HCT116 (cell line): ENCODE measurements around the gene SERINC5. TPM values are rescaled to one million over a fixed set of nuclear protein-coding genes. Genes with fewer than 3 reads are reported as not detected.

ENCODE experiments used
- ATAC-seq: fragments of 200-7000 bp; cut with Tn5 transposase; 2 replicates; pipeline ENCODE4 v1.9.1; 2020; ENCODE audit warnings: mild to moderate bottlenecking, moderate library complexity
- BruUV-seq: library from RNA; stranded (reverse); fragments of 400-500 nt; replicated peaks from 2 replicates; lab custom pipeline; 2021; lab: Mats Ljungman, UMichigan
- CTCF ChIA-PET: fragments of 300-600 bp; sonication (Branson Sonifier 250); formaldehyde crosslinking; loops from one replicate; lab custom pipeline; 2021; ENCODE audit warnings: antibody characterized with exemption; lab: Charles Lee
- POLR2A ChIA-PET: fragments of 300-600, 350-600 bp; sonication (Branson Sonifier 250); formaldehyde crosslinking; loops from one replicate; lab custom pipeline; 2021; ENCODE audit warnings: antibody characterized with exemption; lab: Charles Lee
- RAD21 ChIA-PET, 2 experiments: fragments of 300-600 bp; sonication (Branson Sonifier 250); formaldehyde crosslinking; loops; one replicate each; lab custom pipeline; 2023; ENCODE audit warnings: low total read pairs in 2 of 2; ENCODE audit not compliant: uncharacterized antibody in 2 of 2, unreplicated experiment in 2 of 2, low non-redundant PET in 1 of 2; lab: Charles Lee
- DNase-seq: peaks from one replicate; pipeline ENCODE4 v3.0.0-alpha.2; 2010; ENCODE audit warnings: low read depth, low spot score
- H2AFZ ChIP-seq: fragments of 200-600 bp; shearing (Covaris generic), sonication (generic); 2 replicates; pipeline ENCODE4 v1.6.1; 2017; ENCODE audit warnings: low read depth, mixed run types, mixed read lengths, antibody characterized with exemption, low read length; ENCODE audit not compliant: poor library complexity, severe bottlenecking
- H3K27ac ChIP-seq: 2 replicates; pipeline ENCODE4 v1.5.1; 2012; ENCODE audit warnings: low read depth, low read length
- H3K27me3 ChIP-seq: fragments of 200-600 bp; sonication (generic); 2 replicates; pipeline ENCODE4 v1.6.1; 2016; ENCODE audit warnings: mixed run types, low read length, mixed read lengths; ENCODE audit not compliant: insufficient read depth
- H3K36me3 ChIP-seq, 2 experiments: fragments of 200-500 bp in 1 of 2; fragments of 200-600 bp in 1 of 2; sonication (Bioruptor generic) in 1 of 2; sonication (generic) in 1 of 2; 2 replicates each; pipeline versions ENCODE4 v1.5.1 to v1.6.1; 2014 to 2016; ENCODE audit warnings: low read length in 2 of 2, inconsistent platforms in 1 of 2, mixed read lengths in 1 of 2, mixed run types in 1 of 2; ENCODE audit not compliant: insufficient read depth in 2 of 2, control insufficient read depth in 1 of 2
- H3K4me1 ChIP-seq, 2 experiments: fragments of 200-600 bp in 1 of 2; sonication (generic) in 1 of 2; 2 replicates each; pipeline versions ENCODE4 v1.5.1 to v1.6.1; 2012 to 2017; ENCODE audit warnings: low read length in 2 of 2, inconsistent platforms in 1 of 2, mild to moderate bottlenecking in 1 of 2, mixed read lengths in 1 of 2, mixed run types in 1 of 2, moderate library complexity in 1 of 2; ENCODE audit not compliant: insufficient read depth in 2 of 2, control insufficient read depth in 1 of 2
- H3K4me2 ChIP-seq: fragments of 200-600 bp; sonication (generic); 2 replicates; pipeline ENCODE4 v1.6.1; 2017; ENCODE audit warnings: mixed run types, low read length, mixed read lengths
- H3K4me3 ChIP-seq, 2 experiments: fragments of 200-600 bp in 1 of 2; sonication (generic) in 1 of 2; replicated peaks in 1 of 2; 2 replicates each; pipeline ENCODE4 v1.5.1; 2011 to 2016; ENCODE audit warnings: low read length in 2 of 2, control low read depth in 1 of 2, low read depth in 1 of 2, mild to moderate bottlenecking in 1 of 2, mixed read lengths in 1 of 2, mixed run types in 1 of 2
- H3K79me2 ChIP-seq: fragments of 200-600 bp; sonication (generic); 2 replicates; pipeline ENCODE4 v1.6.1; 2017; ENCODE audit warnings: mild to moderate bottlenecking, mixed run types, low read length, moderate library complexity, mixed read lengths; ENCODE audit not compliant: insufficient read depth
- H3K9ac ChIP-seq: fragments of 200-600 bp; sonication (generic); 2 replicates; pipeline ENCODE4 v1.6.1; 2016; ENCODE audit warnings: low read length, mixed read lengths
- H3K9me2 ChIP-seq: fragments of 200-600 bp; sonication (generic), shearing (Covaris generic); 2 replicates; pipeline ENCODE4 v1.6.1; 2017; ENCODE audit warnings: mixed run types, mild to moderate bottlenecking, moderate library complexity; ENCODE audit not compliant: insufficient read depth
- H3K9me3 ChIP-seq, 2 experiments: fragments of 200-500 bp in 1 of 2; fragments of 200-600 bp in 1 of 2; sonication (Bioruptor generic) in 1 of 2; sonication (generic) in 1 of 2; 2 replicates each; pipeline ENCODE4 v1.6.1; 2014 to 2017; ENCODE audit warnings: low read length in 2 of 2, mixed read lengths in 2 of 2, inconsistent platforms in 1 of 2, low read depth in 1 of 2, mild to moderate bottlenecking in 1 of 2, mixed run types in 1 of 2, moderate library complexity in 1 of 2; ENCODE audit not compliant: control insufficient read depth in 1 of 2, insufficient read depth in 1 of 2
- H4K20me1 ChIP-seq: fragments of 200-600 bp; sonication (generic), shearing (Covaris generic); 2 replicates; pipeline ENCODE4 v1.6.1; 2017; ENCODE audit warnings: mixed run types, mild to moderate bottlenecking, moderate library complexity; ENCODE audit not compliant: insufficient read depth
- ATF3 ChIP-seq: IDR thresholded peaks from 2 replicates; pipeline ENCODE4 v1.6.1; 2012
- CBX3 ChIP-seq: IDR thresholded peaks from 2 replicates; pipeline ENCODE4 v1.6.1; 2012; ENCODE audit warnings: low read depth
- CEBPB ChIP-seq: IDR thresholded peaks from 2 replicates; pipeline ENCODE4 v1.6.1; 2012; ENCODE audit warnings: low read depth
- ELF1 ChIP-seq: IDR thresholded peaks from 2 replicates; pipeline ENCODE4 v1.6.1; 2012; ENCODE audit warnings: low read depth, borderline replicate concordance
- EZH2 ChIP-seq: fragments of 200-600 bp; sonication (generic); IDR thresholded peaks from 2 replicates; pipeline ENCODE4 v1.6.1; 2017; ENCODE audit warnings: antibody characterized with exemption, mixed run types
- EZH2phosphoT487 ChIP-seq: fragments of 200-600 bp; IDR thresholded peaks from 2 replicates; pipeline ENCODE4 v1.6.1; 2018; ENCODE audit warnings: antibody characterized with exemption, borderline replicate concordance
- FOSL1 ChIP-seq: IDR thresholded peaks from 2 replicates; pipeline ENCODE4 v1.6.1; 2012; ENCODE audit warnings: low read depth
- JUND ChIP-seq: IDR thresholded peaks from 2 replicates; pipeline ENCODE4 v1.6.1; 2012
- MAX ChIP-seq: IDR thresholded peaks from 2 replicates; pipeline ENCODE4 v1.6.1; 2012
- POLR2AphosphoS5 ChIP-seq: IDR thresholded peaks from 2 replicates; pipeline ENCODE4 v1.6.1; 2011; ENCODE audit warnings: mild to moderate bottlenecking, low read depth, low read length, moderate library complexity
- REST ChIP-seq: IDR thresholded peaks from 2 replicates; pipeline ENCODE4 v1.6.1; 2012; ENCODE audit warnings: low read depth
- SIN3A ChIP-seq: IDR thresholded peaks from 2 replicates; pipeline ENCODE4 v1.6.1; 2012; ENCODE audit warnings: low read depth
- SP1 ChIP-seq: IDR thresholded peaks from 2 replicates; pipeline ENCODE4 v1.6.1; 2012; ENCODE audit warnings: low read depth
- SRF ChIP-seq: IDR thresholded peaks from 2 replicates; pipeline ENCODE4 v1.6.1; 2012; ENCODE audit warnings: low read depth
- TCF7L2 ChIP-seq: IDR thresholded peaks from 2 replicates; pipeline ENCODE4 v1.7.0; 2011; ENCODE audit warnings: borderline replicate concordance, inconsistent platforms; ENCODE audit not compliant: insufficient read depth, insufficient read length; ENCODE audit errors: extremely low read depth
- YY1 ChIP-seq: IDR thresholded peaks from 2 replicates; pipeline ENCODE4 v1.6.1; 2011; ENCODE audit warnings: low read length, low read depth, moderate library complexity, mild to moderate bottlenecking; ENCODE audit not compliant: insufficient replicate concordance; ENCODE audit errors: extremely low read depth
- ZBTB33 ChIP-seq: IDR thresholded peaks from 2 replicates; pipeline ENCODE4 v1.6.1; 2011; ENCODE audit warnings: mild to moderate bottlenecking, low read length, moderate library complexity; ENCODE audit not compliant: insufficient replicate concordance; ENCODE audit errors: extremely low read depth
- ZFX ChIP-seq: fragments of 450-650 bp; IDR thresholded peaks from 2 replicates; pipeline ENCODE4 v1.6.1; 2017
- ZNF274 ChIP-seq: fragments of 200-500 bp; sonication (Bioruptor generic); IDR thresholded peaks from 2 replicates; pipeline ENCODE4 v1.6.1; 2014; ENCODE audit warnings: mild to moderate bottlenecking, low read depth, low read length, inconsistent platforms
- intact Hi-C: fragments of 100-400 bp; cut with micrococcal nuclease; formaldehyde crosslinking; loops from 2 replicates; pipeline ENCODE4 v1.10.0; 2022
- total RNA-seq: library from RNA; stranded (reverse); gene quantifications from one replicate; pipeline ENCODE4 v1.2.1, GENCODE V29; 2021; ENCODE audit not compliant: unreplicated experiment

Gene SERINC5
- total RNA-seq, 1 experiment from 2014 or later: 39.3 TPM

- Histone ChIP-seq H3K4me3 (no peak overlapping the region), H3K9ac (no peak overlapping the region), H3K79me2 (no peaks in the 10 kb centered on the region), H3K4me2 (no peak overlapping the region), H3K36me3 (no peaks in the 10 kb centered on the region), H3K9me3 (no peaks in the 10 kb centered on the region), H3K27me3 (no peaks in the 10 kb centered on the region), H3K27ac (no peak overlapping the region), H3K9me2 (no peaks in the 10 kb centered on the region), H3K4me1 (no peaks in the 10 kb centered on the region), H4K20me1 (no peaks in the 10 kb centered on the region), H2AFZ (no peak overlapping the region)
- POLR2A ChIA-PET: no interaction called here
- TF ChIP-seq POLR2AphosphoS5 (no peak), TCF7L2 (no peak), ZBTB33 (no peak), FOSL1 (no peak), JUND (no peak), CEBPB (no peak), SP1 (no peak), YY1 (no peak), SRF (no peak), ZFX (no peak), CBX3 (no peak), REST (no peak), MAX (no peak), ZNF274 (no peak), ATF3 (no peak), EZH2phosphoT487 (no peak), SIN3A (no peak), ELF1 (no peak), EZH2 (no peak)
- CTCF ChIA-PET: no interaction called here
- RAD21 ChIA-PET: no interaction called here
- no TSS peak for BruUV-seq
- ATAC-seq (no peak), DNase-seq (no peak)
- intact Hi-C loops: no loop called here
These were observed 188.2 kb downstream of the SERINC5 start for GRCh38 chr5:80067531-80068245.
